OCI-M2 (cell line): ENCODE measurements around the gene SLC4A9.

Experiments used
- DNase-seq: peaks from one replicate; lab custom pipeline; 2025; ENCODE audit not compliant: unreplicated experiment; lab: John Stamatoyannopoulos, UW

The SLC4A9 gene

DNA sequence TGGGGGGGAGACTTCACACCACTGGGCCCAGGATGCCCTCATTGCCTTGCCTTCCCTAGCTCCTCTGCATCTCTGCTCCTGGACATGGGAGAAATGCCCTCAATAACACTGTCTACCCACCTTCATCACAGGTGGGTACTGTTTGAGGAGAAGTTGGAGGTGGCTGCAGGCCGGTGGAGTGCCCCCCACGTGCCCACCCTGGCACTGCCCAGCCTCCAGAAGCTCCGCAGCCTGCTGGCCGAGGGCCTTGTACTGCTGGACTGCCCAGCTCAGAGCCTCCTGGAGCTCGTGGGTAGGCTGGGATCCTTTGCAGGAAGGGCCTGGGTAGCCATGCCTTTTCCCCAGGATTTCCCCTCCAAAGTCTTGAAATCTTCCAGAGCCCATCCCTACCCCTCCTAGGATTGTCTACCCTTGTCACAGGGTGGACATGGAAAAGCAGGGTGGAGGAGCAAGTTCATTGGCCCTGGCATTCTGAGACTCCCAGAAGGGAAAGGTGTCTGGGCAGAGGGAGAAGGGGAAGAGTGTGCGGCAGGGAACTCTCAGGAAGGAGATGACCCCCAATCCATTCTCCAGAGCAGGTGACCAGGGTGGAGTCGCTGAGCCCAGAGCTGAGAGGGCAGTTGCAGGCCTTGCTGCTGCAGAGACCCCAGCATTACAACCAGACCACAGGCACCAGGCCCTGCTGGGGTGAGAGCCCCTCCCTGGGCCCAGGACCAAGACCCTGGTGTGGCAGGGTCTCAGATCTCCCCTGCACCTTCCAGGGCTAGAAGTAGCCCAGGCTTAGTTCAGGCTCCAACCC, 886 bp downstream of the SLC4A9 start:
- DNase-seq = no peak

DNA sequence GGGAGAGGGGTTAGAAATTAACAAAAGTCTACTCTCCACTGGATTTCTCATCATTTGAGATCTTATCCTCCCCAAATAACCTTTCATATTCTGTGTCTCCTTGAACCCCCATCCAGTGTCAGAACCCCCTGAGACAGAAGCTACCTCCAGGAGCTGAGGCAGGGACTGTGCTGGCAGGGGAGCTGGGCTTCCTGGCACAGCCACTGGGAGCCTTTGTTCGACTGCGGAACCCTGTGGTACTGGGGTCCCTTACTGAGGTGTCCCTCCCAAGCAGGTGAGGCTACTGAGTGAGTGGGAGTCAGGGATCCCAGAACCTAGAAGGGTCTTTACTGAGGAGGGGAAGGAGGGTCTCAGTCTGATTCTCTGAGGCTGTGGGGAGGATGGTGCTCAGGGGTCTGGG, 1.9 kb downstream of the SLC4A9 start:
- no peak for DNase-seq

GRCh38 chr5:140362311-140362710, 2.3 kb downstream of the SLC4A9 start:
- no peak for DNase-seq

- DNase-seq = no peak
Observed at GRCh38 chr5:140362875-140363630, 3.1 kb downstream of the SLC4A9 start.

GRCh38 chr5:140363631-140364471, 3.9 kb downstream of the SLC4A9 start:
- no peak for DNase-seq

GRCh38 chr5:140364472-140364765, 4.4 kb downstream of the SLC4A9 start:
- no peak for DNase-seq

GRCh38 chr5:140365282-140365681, 5.3 kb downstream of the SLC4A9 start:
- no peak for DNase-seq

GRCh38 chr5:140365941-140366340, 5.9 kb downstream of the SLC4A9 start:
- no peak for DNase-seq

DNA sequence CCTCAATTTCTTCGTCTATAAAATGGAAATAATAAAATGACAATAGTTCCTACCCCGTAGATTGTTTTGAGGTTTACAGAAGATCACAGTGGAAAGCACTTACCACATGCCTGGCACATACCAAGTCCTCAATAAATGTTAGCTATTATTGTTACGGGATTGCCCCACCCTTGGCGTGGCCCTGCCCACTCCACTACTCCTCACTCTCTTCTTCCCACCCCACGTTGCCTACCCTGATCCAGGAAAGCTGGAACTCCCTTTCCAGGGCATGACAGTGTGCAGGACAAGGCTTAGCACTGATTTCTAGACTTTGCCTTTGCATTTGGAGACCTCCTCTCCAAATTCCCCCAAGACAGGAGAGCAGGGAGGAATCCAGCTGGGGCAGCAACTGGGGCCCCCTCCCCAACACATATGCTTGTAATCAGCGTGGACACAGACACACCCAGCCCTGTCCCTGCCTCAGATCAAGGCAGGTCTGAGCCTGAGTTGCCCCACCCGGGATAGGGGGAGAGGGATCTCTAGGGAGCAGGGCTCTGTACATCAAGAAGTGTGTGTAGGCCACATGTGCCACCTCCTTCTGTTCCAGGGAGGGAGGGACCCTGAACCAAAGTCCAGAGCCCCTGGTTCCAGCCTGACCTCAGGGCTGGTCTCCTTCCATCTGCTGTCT, 6.7 kb downstream of the SLC4A9 start:
- no peak for DNase-seq

GRCh38 chr5:140367256-140368013, 7.4 kb downstream of the SLC4A9 start:
- no peak for DNase-seq

- no peak for DNase-seq
Observed at GRCh38 chr5:140371356-140372151, 11.6 kb downstream of the SLC4A9 start.

- no peak for DNase-seq
Observed at GRCh38 chr5:140372971-140373487, 13.0 kb downstream of the SLC4A9 start.

- DNase-seq = no peak
Observed at GRCh38 chr5:140381351-140381750, 21.4 kb downstream of the SLC4A9 start.

DNA sequence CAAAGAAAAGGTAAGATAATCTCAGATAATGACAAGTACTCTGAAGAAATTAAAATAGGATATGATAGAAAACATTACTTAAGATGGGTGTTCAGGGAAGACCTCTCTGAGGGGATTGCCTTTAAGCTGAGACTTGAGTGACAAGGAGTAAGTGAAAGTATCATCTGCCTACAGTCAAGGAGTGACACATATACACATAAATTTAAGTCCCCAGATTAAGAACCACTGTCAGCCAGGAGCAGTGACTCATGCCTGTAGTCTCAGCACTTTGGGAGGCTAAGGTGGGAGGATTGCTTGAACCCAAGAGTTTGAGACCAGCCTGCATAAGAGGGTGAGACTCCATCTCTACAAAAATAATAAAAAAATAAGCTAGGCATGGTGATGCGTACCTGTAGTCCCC, 22.0 kb downstream of the SLC4A9 start:
- DNase-seq = no peak

DNA sequence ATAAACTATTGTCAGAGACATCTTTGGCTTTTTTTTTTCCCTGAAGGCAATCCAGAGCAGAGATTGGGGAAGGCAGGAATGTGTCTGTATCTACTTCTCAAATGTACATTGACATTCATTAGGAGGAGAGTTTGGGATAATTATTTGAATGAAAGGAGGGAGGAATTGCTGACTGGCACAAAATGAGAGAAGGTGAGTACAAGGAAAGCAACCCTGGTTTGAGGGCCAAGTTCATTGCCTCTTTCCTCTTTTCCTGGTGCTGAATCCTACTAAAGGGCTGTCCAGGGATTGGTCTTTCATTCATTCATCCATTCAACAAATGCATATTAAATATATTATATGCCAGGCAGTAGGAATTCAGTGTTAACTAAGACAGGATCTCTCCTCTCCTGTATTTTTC, 22.9 kb downstream of the SLC4A9 start:
- no peak for DNase-seq

DNA sequence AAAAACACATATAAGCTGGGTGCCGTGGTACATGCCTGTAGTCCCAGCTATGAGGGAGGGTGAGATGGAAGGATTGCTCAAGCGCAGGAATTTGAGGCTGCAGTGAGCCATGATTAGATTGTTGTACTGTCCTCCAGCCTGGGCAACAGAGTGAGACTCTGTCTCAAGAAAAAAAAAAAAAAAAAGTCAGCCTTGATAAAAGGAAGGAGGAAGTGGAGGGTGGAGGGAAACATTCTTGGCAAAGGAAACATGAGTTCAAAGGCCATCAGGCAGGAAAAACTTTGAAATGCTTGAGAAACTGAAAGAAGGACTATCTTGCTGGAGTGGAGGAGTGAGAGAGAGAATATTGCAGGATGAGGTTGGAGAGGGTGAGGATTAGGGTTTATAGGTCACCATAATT, 23.3 kb downstream of the SLC4A9 start:
- no peak for DNase-seq

DNA sequence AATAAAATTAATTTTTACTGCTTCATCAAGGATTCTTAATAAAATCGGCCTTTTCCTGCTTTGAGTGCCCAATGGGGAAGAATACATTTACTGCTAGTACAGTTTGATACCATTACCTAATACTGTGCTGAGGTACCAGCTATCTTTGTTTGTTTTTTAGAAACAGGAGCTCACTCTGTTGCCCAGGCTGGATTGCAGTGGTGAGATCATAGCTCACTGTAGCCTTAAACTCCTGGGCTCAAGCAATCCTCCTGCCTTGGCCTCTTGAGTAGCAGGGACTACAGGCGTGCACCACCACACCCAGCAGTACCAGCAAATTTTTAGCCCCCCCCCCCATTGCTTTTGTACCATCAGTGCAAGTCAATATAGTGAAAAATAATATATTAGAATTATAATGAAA, 28.1 kb downstream of the SLC4A9 start:
- no peak for DNase-seq

GRCh38 chr5:140391312-140391711, 31.3 kb downstream of the SLC4A9 start:
- DNase-seq = no peak

- no peak for DNase-seq
Observed at GRCh38 chr5:140391732-140392131, 31.7 kb downstream of the SLC4A9 start.
